ENCODE measurements around the gene AGFG2. TPM values are rescaled to one million over a fixed set of nuclear protein-coding genes. Genes with fewer than 3 reads are reported as not detected.
A peak's percentile ranks its signal among the peaks of the same experiment; 100 is the strongest.
"Not testable (repeated sequence)": the region's sequence is repeated elsewhere in the genome, so short reads cannot be mapped to it uniquely, and the experiment has no call there.

The AGFG2 gene
- total RNA-seq, 4 donors from 2014 or later = 63.8 to 154 (median 102) TPM

DNA sequence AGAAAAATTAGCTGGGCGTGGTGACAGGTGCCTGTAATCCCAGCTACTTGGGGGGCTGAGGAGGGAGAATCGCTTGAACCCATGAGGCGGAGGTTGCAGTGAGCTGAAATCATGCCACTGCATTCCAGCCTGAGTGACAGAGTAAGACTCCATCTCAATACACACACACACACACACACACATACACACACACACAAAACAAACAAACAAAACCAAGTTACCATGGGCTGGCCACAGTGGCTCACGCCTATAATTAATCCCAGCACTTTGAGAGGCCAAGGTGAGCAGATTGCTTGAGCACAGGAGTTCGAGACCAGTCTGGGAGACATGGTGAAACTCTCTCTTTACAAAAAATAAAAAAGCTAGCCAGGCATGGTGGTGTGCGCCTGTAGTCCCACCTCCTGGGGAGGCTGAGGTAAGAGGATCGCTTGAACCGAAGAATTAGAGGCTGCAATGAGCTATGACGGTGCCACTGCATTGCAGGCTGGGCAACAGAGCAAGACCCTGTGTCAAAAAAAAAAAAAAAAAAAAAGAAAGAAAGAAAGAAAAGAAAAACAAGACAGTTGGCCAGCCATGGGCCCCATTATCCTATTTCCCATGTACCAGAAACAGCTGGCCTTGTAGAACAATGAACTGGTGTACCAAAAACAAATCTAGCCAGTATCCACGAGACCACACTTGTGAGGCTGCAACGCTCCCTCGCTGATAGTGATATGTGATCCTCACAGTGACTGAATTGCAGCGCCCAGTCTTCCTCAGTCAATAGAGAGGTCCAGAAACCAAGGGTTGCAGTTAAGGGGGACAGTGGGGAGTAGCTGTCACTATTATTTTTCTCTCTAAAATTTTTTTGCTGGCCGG is 6.6 kb upstream of the AGFG2 start:
- Histone ChIP-seq H3K4me3 (no peak overlapping the region), H3K27me3 (no peaks in the 10 kb centered on the region), H3K4me1 (peaks cover 0 to 17% (median 2%) of the 10 kb centered on the region in 4 donors), H3K36me3 (no peaks in the 10 kb centered on the region), H3K27ac (peak overlapping the region; percentile 65 to 73 (median 72)), H3K9me3 (no peaks in the 10 kb centered on the region)
- in situ Hi-C loops (cut with MboI; ENCODE audit: low pct_ligation_motif_present in 1 of 4, low pct_unique_long_range_greater_than_20kb in 1 of 4, low sequenced_read_pairs in 3 of 4) = no loop called here
- TF ChIP-seq POLR2AphosphoS5 (IDR thresholded peaks at IDR 0.05) (no peak), POLR2A (IDR thresholded peaks at IDR 0.05) (no peak), EP300 (IDR thresholded peaks at IDR 0.05; ENCODE audit: low read depth) (no peak)
- TF ChIP-seq, protein P1, sequence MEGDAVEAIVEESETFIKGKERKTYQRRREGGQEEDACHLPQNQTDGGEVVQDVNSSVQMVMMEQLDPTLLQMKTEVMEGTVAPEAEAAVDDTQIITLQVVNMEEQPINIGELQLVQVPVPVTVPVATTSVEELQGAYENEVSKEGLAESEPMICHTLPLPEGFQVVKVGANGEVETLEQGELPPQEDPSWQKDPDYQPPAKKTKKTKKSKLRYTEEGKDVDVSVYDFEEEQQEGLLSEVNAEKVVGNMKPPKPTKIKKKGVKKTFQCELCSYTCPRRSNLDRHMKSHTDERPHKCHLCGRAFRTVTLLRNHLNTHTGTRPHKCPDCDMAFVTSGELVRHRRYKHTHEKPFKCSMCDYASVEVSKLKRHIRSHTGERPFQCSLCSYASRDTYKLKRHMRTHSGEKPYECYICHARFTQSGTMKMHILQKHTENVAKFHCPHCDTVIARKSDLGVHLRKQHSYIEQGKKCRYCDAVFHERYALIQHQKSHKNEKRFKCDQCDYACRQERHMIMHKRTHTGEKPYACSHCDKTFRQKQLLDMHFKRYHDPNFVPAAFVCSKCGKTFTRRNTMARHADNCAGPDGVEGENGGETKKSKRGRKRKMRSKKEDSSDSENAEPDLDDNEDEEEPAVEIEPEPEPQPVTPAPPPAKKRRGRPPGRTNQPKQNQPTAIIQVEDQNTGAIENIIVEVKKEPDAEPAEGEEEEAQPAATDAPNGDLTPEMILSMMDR (IDR thresholded peaks at IDR 0.05) = no peak
- DNase-seq = no peak
- intact Hi-C loops (cut with DNase I; ENCODE audit: low total_unique reads) = no loop called here
- 87% methylated on average over 3 to 14 of the region's 14 CpGs for WGBS, 2 donors (ENCODE audit: low coverage in 1 of 2)

DNA sequence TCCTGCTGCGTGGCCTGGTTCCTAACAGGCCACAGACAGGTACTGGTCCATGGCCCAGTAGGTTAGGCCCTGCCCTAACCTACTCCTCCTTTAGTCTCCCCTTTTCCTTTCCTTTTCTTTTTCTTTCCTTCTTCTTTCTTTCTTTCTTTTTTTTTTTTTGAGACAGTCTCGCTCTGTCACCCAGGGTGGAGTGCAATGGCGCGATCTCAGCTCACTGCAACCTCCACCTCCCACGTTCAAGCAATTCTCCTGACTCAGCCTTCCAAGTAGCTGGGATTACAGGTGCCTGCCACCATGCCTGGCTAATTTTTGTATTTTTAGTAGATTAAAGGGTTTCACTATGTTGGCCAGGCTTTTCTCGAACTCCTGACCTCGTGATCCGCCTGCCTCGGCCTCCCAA is 3.0 kb upstream of the AGFG2 start:
- H3K27ac ChIP-seq; in situ Hi-C loops (cut with MboI; ENCODE audit: low pct_ligation_motif_present in 1 of 4, low pct_unique_long_range_greater_than_20kb in 1 of 4, low sequenced_read_pairs in 3 of 4); DNase-seq; H3K9me3 ChIP-seq; H3K27me3 ChIP-seq; H3K4me3 ChIP-seq; H3K36me3 ChIP-seq: not testable (repeated sequence)
- 96 to 100% methylated on average over 2 to 9 of the region's 9 CpGs for WGBS, 2 donors (ENCODE audit: low coverage in 1 of 2)
- H3K4me1 ChIP-seq = peaks cover 10 to 39% (median 21%) of the 10 kb centered on the region in 4 donors
- intact Hi-C loops (cut with DNase I; ENCODE audit: low total_unique reads) = loop anchor here (5.0 kb wide), 1 partner anchor 701 kb away; the partner anchor contains the start of gene CLDN15

DNA sequence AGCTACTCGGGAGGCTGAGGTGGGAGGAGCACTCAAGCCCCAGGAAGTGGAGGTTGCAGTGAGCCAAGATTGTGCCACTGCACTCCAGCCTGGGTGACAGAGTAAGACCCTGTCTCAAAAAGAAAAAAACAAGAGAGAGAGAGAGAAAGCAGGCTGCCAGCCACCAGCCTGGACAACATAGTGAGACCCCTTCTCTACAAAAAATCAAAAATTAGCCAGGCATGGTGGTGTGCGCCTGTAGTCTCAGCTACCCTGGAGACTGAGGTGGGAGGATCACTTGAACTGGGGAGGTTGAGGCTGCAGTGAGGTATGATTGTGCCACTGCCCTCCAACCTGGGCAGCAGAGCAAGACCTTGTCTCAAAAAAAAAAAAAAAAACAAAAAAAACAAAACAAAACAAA is 2.3 kb upstream of the AGFG2 start:
- in situ Hi-C loops (cut with MboI; ENCODE audit: low pct_ligation_motif_present in 1 of 4, low pct_unique_long_range_greater_than_20kb in 1 of 4, low sequenced_read_pairs in 3 of 4); DNase-seq; H3K9me3 ChIP-seq; H3K27ac ChIP-seq; H3K27me3 ChIP-seq; H3K36me3 ChIP-seq; H3K4me3 ChIP-seq: not testable (repeated sequence)
- intact Hi-C loops (cut with DNase I; ENCODE audit: low total_unique reads) = loop anchor here (5.0 kb wide), 1 partner anchor 701 kb away; the partner anchor contains the start of gene CLDN15
- WGBS, 2 donors (ENCODE audit: low coverage in 1 of 2) = 70% methylated on average over 2 of the region's 2 CpGs; no CpG with 5 or more reads in 1 of the 2 donors
- H3K4me1 ChIP-seq = peaks cover 10 to 46% (median 25%) of the 10 kb centered on the region in 4 donors

DNA sequence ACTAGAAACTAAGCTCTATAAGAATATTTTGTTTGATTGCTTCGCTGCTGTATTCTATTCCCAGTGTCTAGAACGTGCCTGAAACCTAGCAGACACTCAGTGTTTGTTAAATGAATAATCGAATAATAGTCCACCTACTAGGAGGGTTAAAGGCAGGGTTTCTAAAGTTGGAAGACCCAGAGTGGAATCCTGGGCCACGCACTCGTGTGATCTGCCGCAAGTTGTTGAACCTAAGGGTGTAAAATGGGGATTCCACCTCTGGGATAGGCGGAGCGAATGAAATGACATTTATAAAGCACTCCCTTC is 702 bp upstream of the AGFG2 start:
- Histone ChIP-seq H3K4me3 (peak overlapping the region in 2 of 4 donors; percentile 21 to 29), H3K36me3 (no peaks in the 10 kb centered on the region), H3K4me1 (peaks cover 10 to 51% (median 38%) of the 10 kb centered on the region in 4 donors), H3K27ac (peak overlapping the region; percentile 54 to 84 (median 67)), H3K27me3 (no peaks in the 10 kb centered on the region), H3K9me3 (no peaks in the 10 kb centered on the region)
- in situ Hi-C loops (cut with MboI; ENCODE audit: low pct_ligation_motif_present in 1 of 4, low pct_unique_long_range_greater_than_20kb in 1 of 4, low sequenced_read_pairs in 3 of 4) = no loop called here
- intact Hi-C loops (cut with DNase I; ENCODE audit: low total_unique reads) = loop anchor here (5.0 kb wide), 1 partner anchor 699 kb away; the partner anchor contains the start of gene CLDN15
- 1 to 3% methylated on average over 7 to 8 of the region's 8 CpGs for WGBS, 2 donors (ENCODE audit: low coverage in 1 of 2)
- DNase-seq = no peak
- no peak for TF ChIP-seq POLR2A (IDR thresholded peaks at IDR 0.05)
- no peak for TF ChIP-seq POLR2AphosphoS5 (IDR thresholded peaks at IDR 0.05)
- TF ChIP-seq, protein P1 (IDR thresholded peaks at IDR 0.05) = no peak
- no peak for TF ChIP-seq EP300 (IDR thresholded peaks at IDR 0.05; ENCODE audit: low read depth)

DNA sequence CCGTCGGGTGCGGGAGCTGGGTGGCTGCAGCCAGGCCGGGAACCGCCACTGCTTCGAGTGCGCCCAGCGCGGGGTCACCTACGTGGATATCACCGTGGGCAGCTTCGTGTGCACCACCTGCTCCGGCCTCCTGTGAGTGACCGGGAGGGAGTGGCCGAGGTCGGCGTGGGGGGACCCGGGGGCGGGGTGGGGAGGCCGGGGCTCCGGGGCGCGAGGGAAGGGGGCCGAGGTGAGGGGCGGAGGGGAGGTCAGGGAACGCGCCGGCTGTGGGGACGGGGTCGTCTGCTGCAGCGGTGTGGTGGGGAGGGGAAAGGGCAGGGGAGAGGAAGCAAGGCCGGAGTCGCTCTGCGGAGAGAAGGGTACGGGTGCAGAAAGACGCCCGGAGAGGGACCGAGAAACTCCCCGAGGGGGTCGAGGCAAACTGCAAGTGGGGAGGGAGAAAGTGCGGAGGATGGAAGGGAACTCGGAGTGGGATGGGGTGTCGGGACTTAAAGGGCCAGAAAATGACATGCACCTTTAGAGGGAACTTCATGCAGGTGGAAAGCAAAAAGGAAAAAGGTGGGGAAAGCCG is 518 bp downstream of the AGFG2 start:
- no peaks in the 10 kb centered on the region for H3K9me3 ChIP-seq
- in situ Hi-C loops (cut with MboI; ENCODE audit: low pct_ligation_motif_present in 1 of 4, low pct_unique_long_range_greater_than_20kb in 1 of 4, low sequenced_read_pairs in 3 of 4) = no loop called here
- 0 to 10% methylated on average over 2 to 29 of the region's 44 CpGs for WGBS, 2 donors (ENCODE audit: low coverage in 1 of 2)
- peak overlapping the region; percentile 58 to 93 (median 72) for H3K4me3 ChIP-seq
- no peak for DNase-seq
- H3K36me3 ChIP-seq = no peaks in the 10 kb centered on the region
- H3K27me3 ChIP-seq = no peaks in the 10 kb centered on the region
- TF ChIP-seq POLR2AphosphoS5 (IDR thresholded peaks at IDR 0.05) (no peak), POLR2A (IDR thresholded peaks at IDR 0.05) (no peak), EP300 (IDR thresholded peaks at IDR 0.05; ENCODE audit: low read depth) (no peak)
- TF ChIP-seq, protein P1 (IDR thresholded peaks at IDR 0.05) = no peak
- intact Hi-C loops (cut with DNase I; ENCODE audit: low total_unique reads) = loop anchor here (5.0 kb wide), 1 partner anchor 698 kb away; the partner anchor contains the start of gene CLDN15
- H3K4me1 ChIP-seq = peaks cover 14 to 56% (median 49%) of the 10 kb centered on the region in 4 donors
- peak overlapping the region; percentile 76 to 93 (median 89) for H3K27ac ChIP-seq

All from transverse colon (tissue), 4 donors.